Glutamatergic neuron (in vitro differentiated cells): Measurements from ENCODE around the gene ESYT3. TPM values are rescaled to one million over a fixed set of nuclear protein-coding genes. Genes with fewer than 3 reads are reported as not detected.

Experiments used
- DNase-seq: peaks from one replicate; pipeline ENCODE4 v3.0.0; 2022
- H3K27ac Mint-ChIP-seq: one replicate; pipeline ENCODE4 v1.8.0; 2020; ENCODE audit warnings: mild to moderate bottlenecking, mixed read lengths, inconsistent platforms; ENCODE audit not compliant: unreplicated experiment
- H3K27me3 Mint-ChIP-seq: one replicate; pipeline ENCODE4 v1.8.0; 2020; ENCODE audit warnings: mild to moderate bottlenecking, moderate library complexity, mixed read lengths, inconsistent platforms; ENCODE audit not compliant: unreplicated experiment
- H3K36me3 Mint-ChIP-seq: one replicate; pipeline ENCODE4 v1.8.0; 2020; ENCODE audit warnings: mild to moderate bottlenecking, mixed read lengths, inconsistent platforms; ENCODE audit not compliant: unreplicated experiment
- H3K4me1 Mint-ChIP-seq: one replicate; pipeline ENCODE4 v1.8.0; 2020; ENCODE audit warnings: mild to moderate bottlenecking, low read depth, mixed read lengths, inconsistent platforms; ENCODE audit not compliant: unreplicated experiment
- H3K4me3 Mint-ChIP-seq: one replicate; pipeline ENCODE4 v1.8.0; 2020; ENCODE audit warnings: mild to moderate bottlenecking, mixed read lengths, inconsistent platforms; ENCODE audit not compliant: unreplicated experiment
- H3K9me3 Mint-ChIP-seq: one replicate; pipeline ENCODE4 v1.8.0; 2020; ENCODE audit warnings: mild to moderate bottlenecking, moderate library complexity, mixed read lengths, inconsistent platforms; ENCODE audit not compliant: unreplicated experiment
- CTCF ChIP-seq: fragments of 200-600 bp; sonication (generic); IDR thresholded peaks from one replicate; pipeline ENCODE4 v1.5.0; 2021; ENCODE audit not compliant: partially characterized antibody, unreplicated experiment
- total RNA-seq: library from RNA; stranded (reverse); fragmentation: NEBNext Ultra II Directional; extraction: Animal tissue kit (Norgen Biotek cat#: 25700); gene quantifications from one replicate; pipeline ENCODE4 v1.2.1, GENCODE V29; 2021; ENCODE audit not compliant: unreplicated experiment

Gene ESYT3
- total RNA-seq, 1 donor from 2014 or later, result not detected

- H3K4me1 Mint-ChIP-seq, result peaks cover 3% of the 10 kb centered on the region
- no peaks in the 10 kb centered on the region for H3K36me3 Mint-ChIP-seq
- DNase-seq, result no peak
- peaks cover 3% of the 10 kb centered on the region for H3K9me3 Mint-ChIP-seq
- peaks cover 11% of the 10 kb centered on the region for H3K27me3 Mint-ChIP-seq
- no peak for TF ChIP-seq CTCF
- H3K4me3 Mint-ChIP-seq, result no peak overlapping the region
- no peak overlapping the region for H3K27ac Mint-ChIP-seq
Observed at GRCh38 chr3:138461896-138462295, 27.5 kb downstream of the ESYT3 start.

- no peaks in the 10 kb centered on the region for H3K36me3 Mint-ChIP-seq
- peaks cover 6% of the 10 kb centered on the region for H3K27me3 Mint-ChIP-seq
- H3K4me3 Mint-ChIP-seq, result no peak overlapping the region
- DNase-seq, result no peak
- H3K9me3 Mint-ChIP-seq, result peaks cover 1% of the 10 kb centered on the region
- no peak overlapping the region for H3K27ac Mint-ChIP-seq
- peaks cover 3% of the 10 kb centered on the region for H3K4me1 Mint-ChIP-seq
- TF ChIP-seq CTCF, result no peak
Observed at GRCh38 chr3:138463724-138464490, 29.5 kb downstream of the ESYT3 start.

- Mint-ChIP-seq H3K36me3 (no peaks in the 10 kb centered on the region), H3K4me3 (no peak overlapping the region), H3K9me3 (peaks cover 1% of the 10 kb centered on the region), H3K4me1 (peaks cover 1% of the 10 kb centered on the region), H3K27me3 (peaks cover 6% of the 10 kb centered on the region), H3K27ac (no peak overlapping the region)
- no peak for DNase-seq
- no peak for TF ChIP-seq CTCF
Observed at GRCh38 chr3:138464491-138464860, 30.1 kb downstream of the ESYT3 start.

- TF ChIP-seq CTCF, result no peak
- H3K27me3 Mint-ChIP-seq, result peaks cover 6% of the 10 kb centered on the region
- H3K27ac Mint-ChIP-seq, result no peak overlapping the region
- no peaks in the 10 kb centered on the region for H3K36me3 Mint-ChIP-seq
- H3K4me1 Mint-ChIP-seq, result peaks cover 1% of the 10 kb centered on the region
- DNase-seq, result no peak
- H3K4me3 Mint-ChIP-seq, result no peak overlapping the region
- H3K9me3 Mint-ChIP-seq, result no peaks in the 10 kb centered on the region
Observed at GRCh38 chr3:138465451-138465850, 31.0 kb downstream of the ESYT3 start.

- no peak overlapping the region for H3K27ac Mint-ChIP-seq
- no peak overlapping the region for H3K4me3 Mint-ChIP-seq
- H3K4me1 Mint-ChIP-seq, result peaks cover 1% of the 10 kb centered on the region
- H3K36me3 Mint-ChIP-seq, result no peaks in the 10 kb centered on the region
- no peak for DNase-seq
- H3K9me3 Mint-ChIP-seq, result no peaks in the 10 kb centered on the region
- TF ChIP-seq CTCF, result no peak
- peaks cover 6% of the 10 kb centered on the region for H3K27me3 Mint-ChIP-seq
Observed at GRCh38 chr3:138465925-138466324, 31.5 kb downstream of the ESYT3 start.
